Smooth muscle cell (in vitro differentiated cells): ENCODE measurements around the gene KCNK3. TPM values are rescaled to one million over a fixed set of nuclear protein-coding genes. Genes with fewer than 3 reads are reported as not detected.

ENCODE experiments used
- DNase-seq: peaks from one replicate; lab custom pipeline; 2025; ENCODE audit not compliant: unreplicated experiment; lab: John Stamatoyannopoulos, UW
- H2AFZ ChIP-seq: fragments of 200-600 bp; sonication (generic); 2 replicates; pipeline ENCODE4 v1.6.0; 2016; ENCODE audit warnings: antibody characterized with exemption, low read depth, mild to moderate bottlenecking
- H3F3A ChIP-seq: fragments of 200-600 bp; sonication (generic); 2 replicates; pipeline ENCODE4 v1.6.0; 2017; ENCODE audit warnings: antibody characterized with exemption, low read depth
- H3K27ac ChIP-seq: fragments of 200-600 bp; sonication (generic); 2 replicates; pipeline ENCODE4 v1.5.1; 2016; ENCODE audit warnings: low read depth, mild to moderate bottlenecking
- H3K27me3 ChIP-seq: fragments of 200-600 bp; sonication (generic); 2 replicates; pipeline ENCODE4 v1.6.1; 2016; ENCODE audit warnings: low read depth, mild to moderate bottlenecking
- H3K36me3 ChIP-seq: fragments of 200-600 bp; sonication (generic); 2 replicates; pipeline ENCODE4 v1.5.1; 2016; ENCODE audit warnings: low read depth
- H3K4me1 ChIP-seq: fragments of 200-600 bp; sonication (generic); 2 replicates; pipeline ENCODE4 v1.5.1; 2016; ENCODE audit warnings: low read depth
- H3K4me2 ChIP-seq: fragments of 200-600 bp; sonication (generic); 2 replicates; pipeline ENCODE4 v1.6.0; 2016; ENCODE audit warnings: mild to moderate bottlenecking
- H3K4me3 ChIP-seq: fragments of 200-600 bp; sonication (generic); 2 replicates; pipeline ENCODE4 v1.5.1; 2016; ENCODE audit warnings: mild to moderate bottlenecking
- H3K79me2 ChIP-seq: fragments of 200-600 bp; sonication (generic); 2 replicates; pipeline ENCODE4 v1.6.0; 2016; ENCODE audit warnings: low read depth, mild to moderate bottlenecking
- H3K9ac ChIP-seq: fragments of 200-600 bp; sonication (generic); 2 replicates; pipeline ENCODE4 v1.6.0; 2016; ENCODE audit warnings: low read depth
- H3K9me3 ChIP-seq: fragments of 200-600 bp; sonication (generic); replicated peaks from 2 replicates; pipeline ENCODE4 v1.5.1; 2016; ENCODE audit warnings: low read depth
- H4K20me1 ChIP-seq: fragments of 200-600 bp; sonication (generic); 2 replicates; pipeline ENCODE4 v1.6.0; 2016; ENCODE audit warnings: low read depth
- WGBS: methylation state at CpG from one replicate; pipeline ENCODE4 v1.1.7; 2016; ENCODE audit warnings: low lambda C conversion rate; 5-methylcytosine and 5-hydroxymethylcytosine counted together
- polyA plus RNA-seq: library from polyadenylated mRNA; unstranded; fragments of >200 nt; fragmentation: Nextera tagmentation; extraction: Ambion mirVana; gene quantifications from 2 replicates; pipeline ENCODE4 v1.2.1, GENCODE V29; 2016
- total RNA-seq: library from RNA; depleted of rRNA; stranded (reverse); fragments of >200 nt; gene quantifications from 2 replicates; pipeline ENCODE4 v1.2.3, GENCODE V29; 2014
- TF ChIP-seq, protein P1 (sequence below): fragments of 200-600 bp; sonication (generic); IDR thresholded peaks from 2 replicates; pipeline ENCODE4 v1.5.1; 2017; ENCODE audit warnings: borderline replicate concordance, mild to moderate bottlenecking, antibody characterized with exemption; ENCODE audit not compliant: insufficient read depth, poor library complexity, severe bottlenecking

KCNK3 gene
- total RNA-seq (1.1 and 3.0 TPM in 2 replicates), polyA plus RNA-seq (4.9 and 7.5 TPM in 2 replicates)

DNA sequence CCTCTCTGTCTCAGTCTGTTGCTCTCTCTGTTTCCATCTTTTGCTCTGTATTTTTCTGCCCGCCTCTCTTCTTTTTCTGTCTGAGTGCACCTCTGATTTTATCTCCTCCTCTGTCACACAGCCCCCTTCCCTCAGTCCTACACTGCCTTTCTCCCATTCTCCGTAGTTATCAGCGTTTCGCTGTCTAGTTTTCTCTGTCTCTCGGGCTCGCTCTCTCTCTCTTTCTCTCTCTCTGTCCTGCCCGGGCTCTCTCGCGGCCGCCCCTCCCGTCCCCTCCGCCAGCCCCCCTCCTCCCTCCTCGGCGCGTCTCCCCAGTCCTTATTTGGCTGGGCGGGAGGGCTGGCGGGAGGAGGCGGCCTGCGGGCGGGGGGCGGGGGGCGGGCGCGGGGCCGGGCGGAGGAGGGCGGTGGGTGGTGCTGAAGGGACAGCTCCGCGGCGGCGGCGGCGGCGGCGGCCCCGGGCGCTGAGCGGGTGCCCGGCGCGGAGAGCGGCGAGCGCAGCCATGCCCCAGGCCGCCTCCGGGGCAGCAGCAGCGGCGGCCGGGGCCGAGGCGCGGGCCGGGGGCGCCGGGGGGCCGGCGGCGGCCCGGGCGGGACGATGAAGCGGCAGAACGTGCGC lies at the start of gene KCNK3:
Gene KCNK3, plus strand, starts transcription at position 444 of the 618 bp plus-strand sequence. Its CDS starts 154 bp downstream, at position 598.
- WGBS, result 6% methylated on average over 6 of the region's 64 CpGs
- Histone ChIP-seq H3F3A (no peaks in the 10 kb centered on the region), H3K79me2 (no peaks in the 10 kb centered on the region), H4K20me1 (no peaks in the 10 kb centered on the region), H3K9ac (no peak within 1 kb of the TSS), H3K9me3 (no peaks in the 10 kb centered on the region), H3K27me3 (peaks cover 15% of the 10 kb centered on the region), H3K36me3 (no peaks in the 10 kb centered on the region), H3K4me3 (peak within 1 kb of the TSS; percentile 51), H3K4me2 (peak within 1 kb of the TSS; percentile 93), H3K4me1 (peaks cover 15% of the 10 kb centered on the region), H3K27ac (peak within 1 kb of the TSS; percentile 44), H2AFZ (no peak within 1 kb of the TSS)
- TF ChIP-seq, protein P1, sequence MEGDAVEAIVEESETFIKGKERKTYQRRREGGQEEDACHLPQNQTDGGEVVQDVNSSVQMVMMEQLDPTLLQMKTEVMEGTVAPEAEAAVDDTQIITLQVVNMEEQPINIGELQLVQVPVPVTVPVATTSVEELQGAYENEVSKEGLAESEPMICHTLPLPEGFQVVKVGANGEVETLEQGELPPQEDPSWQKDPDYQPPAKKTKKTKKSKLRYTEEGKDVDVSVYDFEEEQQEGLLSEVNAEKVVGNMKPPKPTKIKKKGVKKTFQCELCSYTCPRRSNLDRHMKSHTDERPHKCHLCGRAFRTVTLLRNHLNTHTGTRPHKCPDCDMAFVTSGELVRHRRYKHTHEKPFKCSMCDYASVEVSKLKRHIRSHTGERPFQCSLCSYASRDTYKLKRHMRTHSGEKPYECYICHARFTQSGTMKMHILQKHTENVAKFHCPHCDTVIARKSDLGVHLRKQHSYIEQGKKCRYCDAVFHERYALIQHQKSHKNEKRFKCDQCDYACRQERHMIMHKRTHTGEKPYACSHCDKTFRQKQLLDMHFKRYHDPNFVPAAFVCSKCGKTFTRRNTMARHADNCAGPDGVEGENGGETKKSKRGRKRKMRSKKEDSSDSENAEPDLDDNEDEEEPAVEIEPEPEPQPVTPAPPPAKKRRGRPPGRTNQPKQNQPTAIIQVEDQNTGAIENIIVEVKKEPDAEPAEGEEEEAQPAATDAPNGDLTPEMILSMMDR, result no peak
- DNase-seq, result peak; percentile 73

DNA sequence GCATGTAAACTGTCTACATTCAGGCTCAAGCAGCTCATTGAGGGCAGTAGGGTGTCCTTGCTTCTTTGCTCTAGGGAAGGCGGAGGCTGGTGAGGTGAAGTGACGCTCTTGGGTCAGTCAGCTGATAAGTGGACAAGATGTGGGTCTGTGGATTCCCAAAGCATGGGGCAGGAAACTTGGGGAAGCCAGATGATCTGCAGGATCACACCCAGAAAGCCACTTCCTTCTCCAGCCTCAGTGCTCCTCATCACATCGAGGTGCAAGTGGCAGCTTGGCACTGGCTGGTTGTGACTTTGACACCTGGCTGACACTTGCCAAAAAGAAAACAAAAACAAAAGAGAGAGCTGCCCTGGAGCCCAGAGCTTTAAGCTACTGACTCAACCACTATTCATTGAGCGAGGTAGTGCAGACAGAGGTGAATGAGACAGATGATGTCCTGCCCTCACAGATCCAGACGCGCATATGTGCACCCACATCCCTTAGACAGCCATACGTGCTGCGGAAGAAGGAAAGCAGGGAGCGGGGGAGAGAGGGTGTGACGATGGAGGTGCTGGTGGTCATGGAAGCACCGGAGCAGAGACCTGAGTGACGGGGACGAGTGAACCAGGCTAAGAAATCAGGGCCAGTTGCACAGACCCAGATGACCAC lies 48.2 kb upstream of the KCNK3 start:
- H3K4me1 ChIP-seq, result peaks cover 20% of the 10 kb centered on the region
- no peak overlapping the region for H3K27ac ChIP-seq
- no peaks in the 10 kb centered on the region for H3K27me3 ChIP-seq
- H3K9ac ChIP-seq, result no peak overlapping the region
- H3K9me3 ChIP-seq, result no peaks in the 10 kb centered on the region
- no peak overlapping the region for H3K4me2 ChIP-seq
- no peaks in the 10 kb centered on the region for H3K79me2 ChIP-seq
- H3F3A ChIP-seq, result peaks cover 9% of the 10 kb centered on the region
- 92% methylated on average over 13 of the region's 13 CpGs for WGBS
- H3K4me3 ChIP-seq, result no peak overlapping the region
- DNase-seq, result no peak
- no peaks in the 10 kb centered on the region for H4K20me1 ChIP-seq
- H2AFZ ChIP-seq, result no peak overlapping the region
- H3K36me3 ChIP-seq, result no peaks in the 10 kb centered on the region
- TF ChIP-seq, protein P1, result no peak

DNA sequence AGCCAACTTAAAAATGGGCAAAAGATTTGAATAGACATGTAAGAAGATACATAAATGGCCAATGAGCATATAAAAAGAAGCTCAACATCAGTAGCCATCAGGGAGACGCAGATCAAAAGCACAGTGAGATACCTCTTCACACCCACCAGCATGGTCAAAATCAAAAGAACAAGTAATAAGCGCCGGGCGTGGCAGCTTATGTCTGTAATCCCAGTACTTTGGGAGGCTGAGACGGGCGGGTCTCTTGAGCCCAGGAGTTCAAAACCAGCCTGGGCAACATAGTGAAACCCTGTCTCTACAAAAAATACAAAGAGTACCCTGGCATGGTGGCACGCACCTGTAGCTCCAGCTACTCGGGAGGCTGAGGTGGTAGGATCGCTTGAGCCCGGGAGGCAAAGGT lies 46.8 kb upstream of the KCNK3 start:
- Histone ChIP-seq H3K79me2 (no peaks in the 10 kb centered on the region), H3K9ac (no peak overlapping the region), H2AFZ (no peak overlapping the region), H3K4me1 (peaks cover 20% of the 10 kb centered on the region), H3K27me3 (no peaks in the 10 kb centered on the region), H3K9me3 (no peaks in the 10 kb centered on the region), H3K4me3 (no peak overlapping the region), H3K27ac (no peak overlapping the region), H3K36me3 (no peaks in the 10 kb centered on the region), H3K4me2 (no peak overlapping the region), H4K20me1 (no peaks in the 10 kb centered on the region), H3F3A (peaks cover 16% of the 10 kb centered on the region)
- TF ChIP-seq, protein P1, result no peak
- no peak for DNase-seq
- 93% methylated on average over 10 of the region's 10 CpGs for WGBS
